ENCODE measurements around the gene TRUB1.
"Not testable (repeated sequence)": the region's sequence is repeated elsewhere in the genome, so short reads cannot be mapped to it uniquely, and the experiment has no call there.

TRUB1 gene

DNA sequence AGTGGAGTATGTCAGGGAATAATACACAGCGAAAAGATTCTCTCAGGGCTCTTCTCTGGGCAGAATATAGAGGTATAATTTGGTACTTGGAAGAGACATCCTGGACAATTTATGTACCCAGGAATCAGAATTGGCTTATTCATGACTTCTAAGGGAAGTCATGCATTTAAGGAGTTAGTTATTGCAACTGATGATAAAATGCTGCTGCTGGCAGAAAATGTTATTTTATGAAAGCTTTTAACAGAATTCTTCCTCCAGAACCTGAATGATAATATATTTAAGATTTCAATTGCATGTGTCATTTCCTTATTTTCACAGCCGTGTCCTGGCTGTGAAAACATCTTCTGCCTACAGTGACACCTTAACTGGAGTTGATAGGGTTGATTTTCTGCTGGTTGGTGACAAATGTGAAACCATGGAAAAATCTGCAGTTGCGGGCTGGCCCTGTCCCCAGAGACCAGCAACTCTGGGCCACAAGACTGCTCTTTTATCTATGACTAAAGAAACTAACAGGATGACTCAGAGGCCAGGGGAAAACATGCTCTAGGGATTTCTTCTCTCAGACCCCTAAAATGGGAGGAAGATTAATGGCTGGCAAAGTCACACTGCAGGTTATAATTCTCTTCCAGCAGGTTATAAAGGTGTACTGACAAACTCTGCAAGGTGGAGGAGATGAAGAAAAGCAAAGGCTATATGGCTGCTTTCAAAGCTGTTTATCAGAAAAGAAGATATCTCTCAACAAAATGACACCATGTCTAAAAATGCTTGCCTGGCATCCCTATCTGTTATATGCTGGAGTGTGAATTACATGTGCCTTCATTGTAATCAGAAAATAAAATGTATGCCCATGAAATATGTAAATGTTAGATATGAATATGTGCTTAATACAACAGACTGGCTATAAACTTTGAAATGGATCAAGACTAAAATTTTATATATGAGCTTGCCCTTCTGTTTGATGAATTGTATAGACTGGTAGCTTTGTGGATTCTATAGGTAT, 12.1 kb upstream of the TRUB1 start:
- DNase-seq (ENCODE audit: low read depth in 2 of 2) = peak in 1 of 2 donors; percentile 26

DNA sequence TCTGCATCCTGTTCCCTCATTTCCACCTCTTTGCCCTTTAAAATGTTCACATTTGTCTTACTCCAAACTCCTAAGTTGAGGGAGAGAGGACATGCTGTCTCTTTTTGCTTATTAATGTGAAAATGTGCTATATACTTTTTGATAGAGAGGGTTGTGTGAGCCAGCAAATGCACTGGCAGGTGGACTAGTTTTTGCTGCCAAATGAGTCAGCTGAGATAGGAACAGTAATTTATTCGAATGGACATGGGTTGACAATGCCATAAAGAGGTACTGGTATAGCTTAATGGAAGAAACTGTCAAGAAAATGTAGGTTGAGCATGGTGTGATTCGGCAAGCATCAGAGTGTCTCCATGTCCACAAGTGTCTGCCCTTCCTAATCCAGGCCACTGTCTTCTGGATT, 9.2 kb upstream of the TRUB1 start:
- DNase-seq (ENCODE audit: low read depth in 2 of 2) = no peak

DNA sequence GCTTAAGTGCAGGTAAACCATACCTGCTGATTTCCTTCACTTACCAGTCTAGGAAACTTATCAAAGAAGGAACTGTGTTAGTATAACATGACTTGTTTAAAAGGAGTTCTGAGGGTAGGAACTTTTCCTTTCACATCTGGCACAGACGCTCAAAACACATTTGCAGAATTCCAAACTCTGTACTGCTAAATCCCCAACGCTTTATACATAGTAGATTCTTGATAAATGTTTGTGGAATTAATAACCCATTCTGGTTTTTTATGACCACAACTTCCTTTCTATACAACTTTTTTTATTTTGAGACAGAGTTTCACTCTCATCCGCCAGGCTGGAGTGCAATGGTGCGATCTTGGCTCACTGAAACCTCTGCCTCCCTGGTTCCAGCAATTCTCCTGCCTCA, 7.7 kb upstream of the TRUB1 start:
- DNase-seq (ENCODE audit: low read depth in 2 of 2) = no peak

DNA sequence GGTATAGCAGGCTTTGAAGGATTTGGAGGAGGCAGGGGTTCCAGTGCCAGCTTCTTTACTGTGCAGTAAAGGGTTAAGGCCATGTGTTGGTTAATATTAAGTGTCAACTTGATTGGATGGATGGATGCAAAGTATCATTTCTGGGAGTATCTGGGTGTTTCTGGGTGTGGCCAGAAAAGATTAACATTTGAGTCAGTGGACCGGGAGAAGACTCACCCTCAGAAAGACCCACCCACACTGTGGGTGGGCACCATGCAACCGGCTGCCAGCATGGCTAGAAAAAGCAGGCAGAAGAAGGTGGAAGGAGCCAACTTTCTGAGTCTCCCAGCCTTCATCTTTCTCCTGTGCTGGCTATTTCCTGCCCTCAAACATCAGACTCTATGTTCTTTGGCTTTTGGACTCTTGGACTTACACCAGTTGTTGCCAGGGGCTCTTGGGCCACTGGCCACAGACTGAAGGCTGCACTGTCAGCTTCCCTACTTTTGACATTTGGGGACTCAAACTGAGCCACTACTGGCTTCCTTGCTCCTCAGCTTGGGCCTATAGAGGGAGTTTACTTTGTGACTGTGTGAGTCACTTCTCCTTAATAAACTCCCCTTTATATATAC, 6.8 kb upstream of the TRUB1 start:
- DNase-seq (ENCODE audit: low read depth in 2 of 2) = no peak

DNA sequence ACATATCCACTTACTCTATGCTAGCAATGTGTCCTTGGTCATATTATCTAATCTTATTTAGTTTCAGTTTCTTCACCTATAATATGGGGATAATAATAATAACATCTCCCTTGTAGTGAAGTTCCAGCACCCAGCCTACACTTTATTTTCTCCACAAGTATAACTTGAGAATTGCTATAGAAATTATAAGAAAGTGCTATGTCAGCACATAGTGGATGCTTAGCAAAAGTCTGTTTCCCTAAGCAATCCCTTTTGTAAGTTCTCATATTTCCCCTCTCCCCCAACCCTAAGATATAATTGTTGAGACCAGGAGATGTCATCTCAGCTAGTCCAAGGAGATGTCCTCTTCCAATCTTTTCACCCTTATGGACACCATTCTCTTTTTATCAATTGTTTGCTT, 5.8 kb upstream of the TRUB1 start:
- no peak for DNase-seq (ENCODE audit: low read depth in 2 of 2)

DNA sequence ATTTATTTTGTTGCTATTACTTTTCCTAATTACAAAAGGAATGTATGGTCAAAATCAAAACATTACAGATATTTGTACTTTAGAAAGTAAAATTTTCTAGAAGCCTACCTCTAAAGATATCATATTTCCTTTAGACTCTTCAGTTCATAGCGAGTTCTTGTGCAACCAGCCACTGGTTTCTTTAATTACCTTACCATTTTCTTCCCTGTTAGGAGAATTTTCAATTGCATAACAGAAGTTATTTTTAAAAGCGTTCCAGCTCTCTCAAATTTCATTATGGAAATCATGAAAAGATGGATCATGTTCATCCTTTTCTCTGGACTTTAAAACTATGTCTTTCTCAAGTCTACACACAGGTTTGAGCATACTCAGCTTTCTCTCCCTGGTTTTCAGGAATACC, 5.0 kb upstream of the TRUB1 start:
- no peak for DNase-seq (ENCODE audit: low read depth in 2 of 2)

DNA sequence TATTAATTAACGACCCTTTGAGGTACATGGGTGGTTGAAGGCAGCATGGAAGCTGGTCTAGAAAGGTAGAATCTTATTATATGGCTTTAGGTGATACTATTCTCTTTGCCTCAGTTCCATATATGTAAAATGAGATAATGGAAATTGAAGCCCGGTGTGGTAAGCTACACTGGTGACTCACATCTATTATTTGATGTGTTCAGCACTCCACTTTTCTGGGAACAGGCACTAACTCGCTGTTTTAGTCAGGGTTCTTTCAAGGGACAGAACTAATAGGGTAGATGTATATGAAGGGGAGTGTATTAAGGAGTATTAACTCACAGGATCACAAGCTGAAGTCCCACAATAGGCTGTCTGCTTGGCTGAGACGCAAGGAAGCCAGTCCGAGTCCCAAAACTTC, 4.4 kb upstream of the TRUB1 start:
- DNase-seq (ENCODE audit: low read depth in 2 of 2) = no peak

DNA sequence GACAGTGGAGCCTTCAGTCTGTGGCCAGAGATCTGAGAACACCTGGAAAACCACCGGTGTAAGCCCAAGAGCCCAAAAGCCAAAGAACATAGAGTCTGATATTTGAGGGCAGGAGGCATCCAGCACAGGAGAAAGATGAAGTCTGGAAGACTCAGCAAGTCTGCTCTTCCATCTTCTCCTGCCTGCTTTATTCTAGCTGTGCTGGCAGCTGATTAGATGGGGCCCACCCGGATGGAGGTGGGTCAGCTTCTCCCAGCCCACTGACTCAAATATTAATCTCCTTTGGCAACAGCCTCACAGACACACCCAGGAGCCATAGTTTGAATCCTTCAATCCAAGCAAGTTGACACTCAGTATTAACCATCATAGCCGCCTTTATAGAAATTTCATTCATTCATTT, 4.0 kb upstream of the TRUB1 start:
- DNase-seq (ENCODE audit: low read depth in 2 of 2) = not testable (repeated sequence)

DNA sequence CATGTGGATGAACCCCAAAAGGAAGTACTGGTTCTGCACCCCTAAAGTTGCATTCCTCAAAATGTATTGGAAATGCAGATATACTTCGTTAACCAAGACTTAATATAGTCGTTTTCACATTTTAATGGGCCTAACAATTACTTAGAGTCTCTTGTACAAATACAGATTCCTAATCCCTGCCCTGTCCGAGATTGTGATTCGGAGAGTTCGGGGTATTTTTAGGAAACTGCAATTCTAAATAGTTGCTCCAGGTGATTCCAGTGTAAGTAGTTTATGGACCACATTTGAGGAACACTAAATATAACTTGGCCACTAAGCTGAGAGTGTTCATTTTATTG, 830 bp downstream of the TRUB1 start:
- no peak for DNase-seq (ENCODE audit: low read depth in 2 of 2)

DNA sequence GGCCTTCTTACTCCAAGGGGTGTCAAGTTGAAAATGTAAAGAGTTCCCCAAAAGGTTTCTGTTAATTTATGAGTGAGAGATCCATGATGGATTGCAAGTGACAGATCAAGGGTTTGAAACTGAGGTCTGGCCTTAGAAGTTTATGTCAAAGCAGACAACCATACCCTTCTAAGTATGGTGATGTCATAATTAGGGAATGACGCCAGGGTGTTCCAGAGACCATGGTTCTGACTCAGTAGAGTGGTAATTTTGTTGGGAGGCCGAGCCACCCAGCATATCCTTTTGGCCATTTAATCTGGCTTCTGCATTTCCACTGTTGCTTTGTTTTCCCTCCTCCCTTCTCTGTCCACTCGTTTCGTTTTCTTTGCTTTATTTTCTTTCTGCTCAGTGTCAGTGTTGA, 2.7 kb downstream of the TRUB1 start:
- DNase-seq (ENCODE audit: low read depth in 2 of 2) = no peak

DNA sequence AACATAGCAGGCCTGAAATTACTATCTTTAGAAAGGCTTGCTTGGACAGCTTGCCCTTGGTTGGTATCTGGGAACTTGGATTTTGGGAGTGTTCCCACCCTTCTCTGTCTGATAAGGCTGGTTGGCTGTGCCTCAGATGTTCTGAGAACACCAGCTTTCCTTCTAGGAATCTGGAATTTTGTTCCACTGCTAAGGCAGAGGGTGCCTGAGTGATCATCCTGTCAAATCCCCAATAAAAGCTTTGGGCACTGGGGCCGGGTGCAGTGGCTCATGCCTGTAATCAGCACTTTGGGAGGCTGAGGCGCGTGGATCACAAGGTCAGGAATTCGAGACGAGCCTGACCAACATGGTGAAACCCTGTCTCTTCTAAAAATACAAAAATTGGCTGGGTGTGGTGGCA, 5.0 kb downstream of the TRUB1 start:
- no peak for DNase-seq (ENCODE audit: low read depth in 2 of 2)

DNA sequence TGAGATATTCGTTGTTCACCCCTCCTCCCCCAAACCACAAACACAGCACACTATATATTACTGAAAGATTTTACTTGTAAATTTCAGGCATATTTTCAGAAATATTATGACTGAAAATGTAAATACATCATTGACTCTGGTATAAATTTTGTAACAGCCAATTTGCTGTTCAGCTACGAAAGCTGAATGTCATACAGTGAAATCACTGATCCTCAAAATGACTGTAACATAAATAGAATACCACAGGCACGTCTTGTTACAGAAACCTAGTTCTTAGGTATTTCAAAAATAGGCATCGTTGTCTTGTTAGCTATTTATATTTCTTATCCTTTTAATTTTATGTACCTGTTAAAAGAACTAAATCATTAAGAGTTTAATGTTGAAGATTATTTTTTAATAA, 15.1 kb downstream of the TRUB1 start:
- DNase-seq (ENCODE audit: low read depth in 2 of 2) = no peak

DNA sequence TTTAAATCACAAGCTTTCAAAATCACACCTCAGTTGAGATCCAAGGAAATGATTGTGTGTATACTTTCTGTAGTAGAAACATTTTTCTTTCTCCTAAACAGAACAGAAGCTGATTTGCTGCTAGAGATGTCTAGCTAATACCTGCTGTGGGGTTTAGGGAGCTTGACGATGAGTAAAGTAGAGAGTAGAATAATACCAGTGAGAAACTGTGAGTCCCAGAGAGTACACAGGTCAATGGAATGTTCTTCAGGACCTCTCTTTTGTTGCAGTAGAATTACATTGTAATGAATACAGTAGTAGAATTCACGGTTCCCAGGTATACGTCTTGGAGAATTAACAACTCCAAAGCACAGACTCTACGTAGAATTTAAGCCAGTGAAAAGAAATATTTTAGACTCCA, 18.0 kb downstream of the TRUB1 start:
- no peak for DNase-seq (ENCODE audit: low read depth in 2 of 2)

DNA sequence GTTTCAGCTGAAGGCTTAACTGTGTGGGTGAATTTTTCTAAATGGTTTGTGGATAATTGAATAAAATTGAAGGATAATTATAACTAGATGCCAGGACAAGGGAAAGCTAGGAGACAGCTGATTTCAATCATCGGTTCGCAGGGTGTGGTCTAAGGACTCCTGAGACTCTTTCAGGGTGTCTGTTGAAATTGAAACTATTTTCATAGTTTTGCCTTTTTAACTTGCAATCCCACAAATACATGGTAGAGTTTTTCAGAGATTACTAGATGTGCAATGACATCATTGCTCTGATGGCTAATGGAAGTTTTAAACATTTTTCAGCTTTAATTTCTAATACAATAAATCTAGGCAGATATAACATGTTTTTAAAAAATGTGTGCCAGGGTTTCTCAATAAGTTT, 18.5 kb downstream of the TRUB1 start:
- no peak for DNase-seq (ENCODE audit: low read depth in 2 of 2)

DNA sequence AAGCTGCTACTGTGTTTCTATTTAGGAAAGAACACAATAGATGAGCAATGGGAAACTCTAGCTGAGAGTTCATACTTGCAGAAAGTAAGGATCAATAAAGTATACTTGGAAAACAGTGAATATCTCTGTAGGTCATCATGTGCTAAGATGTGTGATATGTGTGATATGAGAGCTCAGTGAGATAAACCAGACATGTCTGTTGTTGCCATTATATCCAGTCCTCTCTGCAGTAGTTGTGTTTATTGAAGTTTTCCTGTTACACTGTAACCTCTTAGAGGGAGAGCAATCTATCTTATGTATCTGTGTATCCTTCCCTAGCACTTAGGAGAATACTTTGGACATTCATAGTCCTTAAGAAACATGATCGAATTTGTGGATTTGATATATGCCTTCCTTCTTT, 19.1 kb downstream of the TRUB1 start:
- DNase-seq (ENCODE audit: low read depth in 2 of 2) = no peak

DNA sequence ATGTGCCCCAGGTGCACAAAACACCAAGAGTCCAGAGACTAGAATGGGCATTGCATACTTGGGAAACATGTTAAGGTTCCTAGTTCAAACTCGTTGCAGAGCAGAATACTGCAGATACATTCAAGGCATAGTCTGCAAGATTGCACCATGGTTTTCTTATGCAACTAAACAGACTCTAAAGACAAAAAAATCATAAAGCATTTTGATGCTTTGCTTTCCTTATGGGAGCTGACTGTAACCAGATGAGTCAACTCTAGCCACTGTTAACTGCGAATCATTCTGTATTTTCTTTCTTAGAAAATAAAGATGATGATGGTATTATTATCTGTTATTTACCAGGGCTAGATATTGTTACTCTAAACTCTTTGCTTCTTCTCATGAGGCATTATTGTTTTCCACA, 19.7 kb downstream of the TRUB1 start:
- DNase-seq (ENCODE audit: low read depth in 2 of 2) = no peak

DNA sequence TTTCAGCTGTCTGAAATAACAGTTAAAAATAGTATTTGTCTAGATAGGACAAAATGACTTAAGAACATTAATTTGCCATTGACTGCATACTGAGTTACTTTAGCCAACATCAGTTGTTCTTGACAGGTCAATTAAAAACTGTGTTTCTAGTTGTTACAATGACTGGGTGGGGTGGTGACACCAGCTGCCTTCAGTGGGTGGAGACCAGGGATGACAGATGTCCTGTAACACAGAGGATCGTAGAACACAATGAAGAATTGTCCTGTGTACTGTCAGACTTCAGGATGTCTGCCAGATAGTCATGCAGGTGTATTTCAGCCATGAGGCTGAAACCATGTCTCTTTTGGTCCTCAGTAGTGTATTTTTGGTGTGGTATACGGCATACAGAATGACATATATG, 24.4 kb downstream of the TRUB1 start:
- no peak for DNase-seq (ENCODE audit: low read depth in 2 of 2)

DNA sequence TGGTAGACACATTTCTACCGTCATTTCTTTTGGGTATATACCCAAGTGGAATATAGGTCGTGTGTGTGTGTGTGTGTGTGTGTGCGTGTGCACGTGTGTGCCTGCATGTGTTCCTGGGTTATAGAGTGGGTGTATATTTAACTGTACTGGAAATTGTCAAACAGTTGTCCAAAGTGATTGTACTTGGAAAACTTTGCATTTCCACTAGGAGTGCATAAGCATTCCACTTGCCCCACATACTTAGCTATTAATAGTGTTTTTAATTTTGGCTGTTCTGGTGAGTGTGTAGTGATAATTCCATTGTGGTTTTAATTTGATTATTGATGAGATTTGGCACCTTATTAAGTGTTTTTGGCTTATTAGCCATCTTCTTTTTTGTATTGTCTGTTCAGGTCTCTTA, 25.9 kb downstream of the TRUB1 start:
- no peak for DNase-seq (ENCODE audit: low read depth in 2 of 2)

DNA sequence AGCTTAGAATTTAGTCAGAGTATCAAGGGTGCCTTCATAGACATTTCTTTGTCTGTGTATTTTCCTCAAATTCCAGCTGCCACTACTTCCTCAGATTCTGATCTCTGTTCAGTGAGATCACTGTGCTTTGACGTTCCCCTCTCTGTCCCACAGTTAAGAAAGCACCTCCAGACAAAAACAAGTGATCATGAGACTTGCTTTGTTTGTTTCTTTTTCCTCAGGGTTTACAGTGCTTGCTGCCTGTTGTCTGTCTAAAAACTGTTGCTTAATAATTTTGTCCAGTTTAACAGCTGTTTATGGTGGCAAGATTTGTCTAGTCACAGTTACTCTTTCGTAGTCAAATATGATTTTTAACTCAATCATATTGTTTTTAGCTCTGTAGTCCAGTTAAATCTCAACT, 29.1 kb downstream of the TRUB1 start:
- DNase-seq (ENCODE audit: low read depth in 2 of 2) = no peak

DNA sequence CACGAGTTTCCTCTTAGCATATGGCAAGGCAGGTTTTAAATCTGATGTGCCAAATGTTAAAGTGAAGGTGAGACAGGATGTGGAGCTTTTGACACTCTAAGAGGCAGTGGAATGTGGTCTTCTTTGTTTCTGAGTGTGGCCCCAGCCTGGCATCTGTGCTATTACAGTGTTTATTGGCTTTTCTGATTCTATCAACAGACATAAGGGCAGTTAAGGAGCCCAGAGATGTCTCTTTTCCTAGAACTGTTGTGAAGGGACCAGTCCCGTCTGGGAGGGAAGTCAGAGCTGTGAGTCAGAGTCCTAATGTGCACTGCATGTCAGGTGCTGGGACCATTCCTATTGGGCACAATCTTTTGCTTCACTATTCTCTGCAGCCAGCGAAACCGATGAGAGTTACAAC, 32.5 kb downstream of the TRUB1 start:
- no peak for DNase-seq (ENCODE audit: low read depth in 2 of 2)

DNA sequence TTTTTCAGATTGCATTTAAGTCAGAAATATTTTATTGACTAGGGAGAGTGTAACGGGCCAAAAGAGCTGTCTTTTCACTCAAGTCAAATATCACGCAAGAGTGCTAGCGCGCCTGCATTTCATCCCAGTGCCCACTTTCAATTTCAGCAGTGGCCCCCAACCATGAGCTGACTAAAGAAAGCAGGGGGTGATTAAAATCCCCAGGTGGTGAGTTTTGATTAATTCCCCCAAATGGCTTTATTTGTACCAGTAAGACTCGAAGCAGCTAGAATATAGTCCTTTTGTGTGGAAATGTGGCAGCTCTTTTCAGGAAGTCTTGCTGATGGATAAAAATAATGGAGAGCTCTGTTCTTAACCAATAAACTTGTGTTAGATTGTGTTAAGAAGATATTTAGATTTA, 35.3 kb downstream of the TRUB1 start:
- no peak for DNase-seq (ENCODE audit: low read depth in 2 of 2)

DNA sequence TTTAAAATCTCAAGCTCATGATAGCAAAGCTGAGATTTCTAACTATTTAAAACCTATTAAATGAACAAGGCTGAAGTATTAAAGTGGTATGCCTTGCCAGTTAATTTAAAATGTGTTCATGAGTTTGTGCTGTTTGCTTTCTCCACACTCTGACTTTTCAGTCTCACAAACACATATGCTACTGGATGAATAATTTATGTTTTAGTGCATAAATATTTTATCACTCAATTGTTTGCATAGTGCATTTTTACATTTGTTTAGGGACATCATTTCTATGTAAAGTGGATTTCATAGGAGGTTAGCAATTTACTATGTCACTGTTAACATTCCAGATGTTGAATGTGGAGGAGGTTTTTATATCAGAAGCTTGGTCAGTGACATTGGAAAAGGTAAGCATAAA, 36.0 kb downstream of the TRUB1 start:
- no peak for DNase-seq (ENCODE audit: low read depth in 2 of 2)

DNA sequence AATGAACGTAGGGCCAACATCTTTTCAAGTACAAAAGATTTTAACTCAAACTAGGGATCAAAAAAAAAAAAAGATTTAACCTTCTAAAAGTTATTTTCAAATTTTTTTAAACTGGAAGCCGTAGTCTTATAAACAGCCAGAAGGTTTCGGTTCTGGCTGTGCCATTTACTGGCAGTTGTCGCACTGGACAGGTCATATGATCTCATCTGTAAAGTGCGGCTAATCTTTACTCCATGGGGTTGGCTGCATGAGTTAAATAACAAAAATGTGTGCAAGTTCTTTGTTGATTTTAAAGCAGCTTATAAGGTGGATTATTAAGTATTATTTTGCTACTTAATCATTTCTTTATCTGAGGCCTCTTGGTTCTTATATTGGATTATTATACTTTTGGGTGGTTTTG, 36.6 kb downstream of the TRUB1 start:
- no peak for DNase-seq (ENCODE audit: low read depth in 2 of 2)

DNA sequence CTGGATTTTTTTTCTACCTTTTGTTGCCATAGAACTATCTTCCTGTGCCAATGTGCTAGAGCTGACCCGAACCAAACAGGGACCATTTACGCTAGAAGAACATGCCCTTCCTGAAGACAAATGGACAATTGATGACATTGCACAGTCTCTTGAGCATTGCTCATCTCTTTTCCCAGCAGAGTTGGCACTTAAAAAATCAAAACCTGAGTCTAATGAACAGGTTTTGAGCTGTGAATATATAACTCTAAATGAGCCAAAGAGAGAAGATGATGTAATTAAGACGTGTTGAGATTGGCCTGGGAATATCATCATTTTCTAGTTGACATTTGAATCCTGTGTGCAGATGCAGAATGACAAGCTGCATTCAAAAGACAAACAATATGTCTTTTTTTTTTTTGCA, 37.1 kb downstream of the TRUB1 start:
- no peak for DNase-seq (ENCODE audit: low read depth in 2 of 2)
